ENCODE results near the gene PPM1M.

The PPM1M gene

GRCh38 chr3:52297242-52298148 lies 51.9 kb downstream of the PPM1M start:
- DNase-seq (ENCODE audit: low spot score): no peak

- no peak for DNase-seq (ENCODE audit: low spot score)
Observed at GRCh38 chr3:52298149-52299098, 52.9 kb downstream of the PPM1M start.

- no peak for DNase-seq (ENCODE audit: low spot score)
Observed at GRCh38 chr3:52299247-52299878, 53.8 kb downstream of the PPM1M start.

Measured in HuH-7 (cell line).